Lung (tissue), 12 donors: Measurements from ENCODE around the gene NPNT. TPM values are rescaled to one million over a fixed set of nuclear protein-coding genes. Genes with fewer than 3 reads are reported as not detected.

Experiments used
- ATAC-seq: fragments of 200-7000 bp; cut with Tn5 transposase; one replicate; pipeline ENCODE4 v1.9.1; 2020; ENCODE audit warnings: moderate number of reproducible peaks; ENCODE audit not compliant: insufficient read depth, low FRiP score
- DNase-seq, 3 donors: peaks; one replicate each; pipeline ENCODE4 v3.0.0-alpha.2; 2013 to 2017
- H3K27ac ChIP-seq, 2 donors: one replicate each; pipeline ENCODE4 v1.5.1; 2013; ENCODE audit warnings: mild to moderate bottlenecking in 2 of 2, moderate library complexity in 2 of 2, control low read depth in 1 of 2, inconsistent platforms in 1 of 2, low read depth in 1 of 2, low read length in 1 of 2
- H3K27me3 ChIP-seq, 3 donors: one replicate each; pipeline ENCODE4 v1.5.1; 2013; ENCODE audit warnings: low read length in 2 of 3; ENCODE audit not compliant: control insufficient read depth in 3 of 3, insufficient read depth in 3 of 3
- H3K36me3 ChIP-seq, 4 donors: one replicate each; pipeline ENCODE4 v1.5.1; 2013; ENCODE audit warnings: low read length in 4 of 4, mild to moderate bottlenecking in 1 of 4, moderate library complexity in 1 of 4; ENCODE audit not compliant: control insufficient read depth in 4 of 4, insufficient read depth in 4 of 4
- H3K4me1 ChIP-seq, 5 donors: one replicate each; pipeline ENCODE4 v1.5.1; 2013; ENCODE audit warnings: low read length in 5 of 5, mild to moderate bottlenecking in 2 of 5, moderate library complexity in 1 of 5; ENCODE audit not compliant: control insufficient read depth in 5 of 5, insufficient read depth in 5 of 5
- H3K4me3 ChIP-seq: one replicate; pipeline ENCODE4 v1.5.1; 2013; ENCODE audit warnings: mild to moderate bottlenecking, control low read depth, moderate library complexity
- H3K9ac ChIP-seq, 2 donors: one replicate each; pipeline ENCODE4 v1.5.1; 2013; ENCODE audit warnings: low read length in 2 of 2, control low read depth in 1 of 2; ENCODE audit not compliant: insufficient read depth in 1 of 2
- H3K9me3 ChIP-seq, 4 donors: one replicate each; pipeline ENCODE4 v1.5.1; 2013; ENCODE audit warnings: low read length in 3 of 4, mild to moderate bottlenecking in 1 of 4, moderate library complexity in 1 of 4; ENCODE audit not compliant: control insufficient read depth in 4 of 4, insufficient read depth in 3 of 4
- CTCF ChIP-seq: IDR thresholded peaks from 2 replicates; pipeline ENCODE4 v1.5.1; 2012; ENCODE audit warnings: mild to moderate bottlenecking; ENCODE audit errors: control extremely low read depth, extremely low read depth
- WGBS, 2 donors: extraction: QIAGEN DNeasy Blood & Tissue Kit; methylation state at CpG; one replicate each; pipeline ENCODE4 v1.1.7; 2013; 5-methylcytosine and 5-hydroxymethylcytosine counted together
- polyA plus RNA-seq, 2 donors: library from polyadenylated mRNA; stranded (reverse); fragments of 200-250 nt; gene quantifications; one replicate each; pipeline ENCODE4 v1.2.1, GENCODE V29; 2013
- total RNA-seq, 2 donors: library from RNA; depleted of rRNA in 1 of 2; stranded (reverse); fragments of >200 nt in 1 of 2; gene quantifications; one replicate each; pipeline ENCODE4 v1.2.1, GENCODE V29; 2014 to 2021
- donor health status: control.
- donor health status: control.
- donor health status: Bipolar disorder and iron deficiency.
- donor health status: healthy.
- donor health status: DM: yes; HTN: yes; CAD: no.

NPNT gene
- total and polyA plus RNA-seq, 4 donors, result 41.0 to 160 (median 150) TPM

GRCh38 chr4:105933083-105933482 lies 37.8 kb downstream of the NPNT start:
- ATAC-seq (no peak), DNase-seq (no peak)
- Histone ChIP-seq H3K27me3 (no peaks in the 10 kb centered on the region), H3K9me3 (peaks cover 0 to 4% (median 0%) of the 10 kb centered on the region in 4 donors), H3K4me3 (no peak overlapping the region), H3K36me3 (peaks cover 0 to 2% (median 0%) of the 10 kb centered on the region in 4 donors), H3K27ac (no peak overlapping the region), H3K9ac (no peak overlapping the region), H3K4me1 (peaks cover 0 to 2% (median 0%) of the 10 kb centered on the region in 5 donors)
- TF ChIP-seq CTCF, result no peak
- 86 to 92% methylated on average over 2 of the region's 2 CpGs for WGBS, 2 donors

GRCh38 chr4:105934386-105934785 lies 39.1 kb downstream of the NPNT start:
- H3K27ac ChIP-seq, result no peak overlapping the region
- DNase-seq, result no peak
- H3K4me1 ChIP-seq, result peaks cover 0 to 2% (median 0%) of the 10 kb centered on the region in 5 donors
- no peak for TF ChIP-seq CTCF
- H3K9me3 ChIP-seq, result peaks cover 0 to 4% (median 0%) of the 10 kb centered on the region in 4 donors
- peaks cover 0 to 7% (median under 1%) of the 10 kb centered on the region in 4 donors for H3K36me3 ChIP-seq
- H3K4me3 ChIP-seq, result no peak overlapping the region
- H3K27me3 ChIP-seq, result no peaks in the 10 kb centered on the region
- H3K9ac ChIP-seq, result no peak overlapping the region
- WGBS, 2 donors, result 77 to 94% methylated on average over 1 of the region's 1 CpG
- no peak for ATAC-seq

- Histone ChIP-seq H3K4me1 (peaks cover 0 to 2% (median 0%) of the 10 kb centered on the region in 5 donors), H3K36me3 (peaks cover 0 to 14% (median 3%) of the 10 kb centered on the region in 4 donors), H3K4me3 (no peak overlapping the region), H3K27ac (peak overlapping the region in 1 of 2 donors; percentile 59), H3K27me3 (no peaks in the 10 kb centered on the region), H3K9me3 (peaks cover 0 to 4% (median 0%) of the 10 kb centered on the region in 4 donors), H3K9ac (no peak overlapping the region)
- DNase-seq, result no peak
- WGBS, 2 donors, result 66 to 82% methylated on average over 7 of the region's 7 CpGs
- TF ChIP-seq CTCF, result no peak
- peak; percentile 47 for ATAC-seq
These were observed 41.6 kb downstream of the NPNT start for GRCh38 chr4:105936901-105937300.

GRCh38 chr4:105937759-105938158 lies 42.5 kb downstream of the NPNT start:
- Histone ChIP-seq H3K36me3 (peaks cover 0 to 15% (median 3%) of the 10 kb centered on the region in 4 donors), H3K4me1 (peaks cover 0 to 2% (median 0%) of the 10 kb centered on the region in 5 donors), H3K27ac (no peak overlapping the region), H3K9me3 (peaks cover 0 to 4% (median 0%) of the 10 kb centered on the region in 4 donors), H3K4me3 (no peak overlapping the region), H3K9ac (no peak overlapping the region), H3K27me3 (no peaks in the 10 kb centered on the region)
- no peak for DNase-seq
- no peak for ATAC-seq
- 85 to 95% methylated on average over 1 of the region's 1 CpG for WGBS, 2 donors
- TF ChIP-seq CTCF, result no peak
